Measurements from ENCODE around the gene PIGR. TPM values are rescaled to one million over a fixed set of nuclear protein-coding genes. Genes with fewer than 3 reads are reported as not detected.

Gene PIGR
- total RNA-seq, 1 donor from 2014 or later = 0.49 TPM

- ATAC-seq (no peak), DNase-seq (ENCODE audit: low spot score) (no peak)
- intact Hi-C loops (cut with DNase I) = no loop called here
Measured at GRCh38 chr1:206898915-206899431, 47.3 kb downstream of the PIGR start.

DNA sequence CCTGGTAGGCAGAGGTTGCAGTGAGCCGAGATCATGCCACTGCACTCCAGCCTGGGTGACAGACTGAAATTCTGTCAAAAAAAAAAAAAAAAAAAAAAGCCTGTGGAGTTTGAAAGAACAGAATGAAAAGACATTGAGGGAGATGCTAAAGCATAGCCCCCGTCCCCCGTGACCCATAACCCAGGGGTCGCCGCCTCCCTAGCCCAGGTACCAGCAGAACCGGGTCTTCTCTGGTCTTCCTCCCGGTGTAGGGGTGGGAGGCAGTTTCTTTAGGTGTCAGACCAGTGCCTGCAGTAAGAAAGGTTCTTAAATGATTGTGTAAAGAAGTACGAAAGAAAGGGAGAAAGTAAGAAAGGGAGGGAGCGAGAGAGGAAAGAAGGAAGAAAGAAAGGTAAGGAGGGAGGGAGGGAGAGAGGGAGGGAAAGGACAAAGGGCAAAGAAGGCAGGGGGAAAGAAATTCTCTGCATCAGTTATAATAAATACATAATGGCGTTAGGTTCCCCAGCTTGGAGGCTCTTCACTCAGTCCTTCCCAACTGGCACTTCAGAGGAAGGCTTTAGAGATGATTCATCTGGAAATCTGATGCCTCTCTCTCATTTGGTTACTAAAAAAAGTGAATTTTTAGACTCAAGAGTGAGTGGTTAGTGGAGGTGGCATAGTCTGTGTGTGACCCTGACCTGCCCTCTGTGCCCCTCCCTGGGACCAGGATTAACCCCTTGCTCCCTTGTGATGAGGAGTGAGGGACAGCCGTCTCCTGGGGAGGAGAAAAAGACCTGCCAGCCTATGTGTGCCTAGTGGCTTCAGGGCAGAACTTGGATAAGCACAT is 48.0 kb downstream of the PIGR start:
- ATAC-seq (no peak), DNase-seq (ENCODE audit: low spot score) (no peak)
- intact Hi-C loops (cut with DNase I) = no loop called here

- intact Hi-C loops (cut with DNase I) = no loop called here
- ATAC-seq = no peak
- no peak for DNase-seq (ENCODE audit: low spot score)
Measured at GRCh38 chr1:206897175-206897574, 49.1 kb downstream of the PIGR start, which contains the start of gene IL24. Gene IL24 (plus strand): TSS chr1:206897443. CDS start chr1:206897833, 390 bp downstream.

DNA sequence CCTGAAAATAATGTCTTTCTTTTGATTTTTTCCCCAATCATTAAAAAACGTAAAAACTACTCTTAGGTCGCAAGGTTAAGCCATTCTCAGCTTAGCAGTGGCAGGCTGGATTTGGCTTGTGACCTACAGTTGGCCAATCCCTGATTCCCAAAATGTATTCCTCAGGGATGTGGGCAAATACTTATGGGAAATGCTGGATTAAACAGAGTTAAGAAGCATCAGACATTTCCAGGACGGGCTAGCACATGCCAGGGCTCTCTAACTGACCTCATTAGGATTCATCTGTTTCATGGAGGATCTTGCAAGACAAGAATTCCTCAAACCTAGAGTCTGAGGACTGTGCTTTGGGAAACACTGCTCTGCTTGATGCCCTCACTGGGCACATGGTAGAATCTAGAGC is 50.0 kb downstream of the PIGR start:
- intact Hi-C loops (cut with DNase I) = no loop called here
- DNase-seq (ENCODE audit: low spot score) = no peak
- ATAC-seq = no peak

DNA sequence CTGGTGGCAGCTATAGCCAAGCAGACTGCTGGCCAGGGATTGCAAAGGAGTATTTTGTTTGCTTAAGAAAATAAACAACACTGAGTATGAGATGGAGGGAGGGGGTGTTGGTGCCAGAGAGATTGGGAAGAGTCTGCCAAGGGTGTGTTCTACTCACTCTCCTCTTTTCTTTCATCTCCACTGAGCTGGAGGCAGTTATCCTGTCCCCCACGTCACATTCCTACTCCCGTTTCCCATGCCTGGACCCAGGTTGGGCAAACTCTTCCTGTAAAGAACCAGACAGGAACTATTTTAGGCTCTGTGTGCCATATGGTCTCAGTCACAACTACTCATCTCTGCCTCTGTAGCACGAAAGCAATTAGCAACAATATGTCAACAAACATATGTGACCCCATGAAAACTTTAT is 50.4 kb downstream of the PIGR start:
- intact Hi-C loops (cut with DNase I) = no loop called here
- DNase-seq (ENCODE audit: low spot score) (no peak), ATAC-seq (no peak)

DNA sequence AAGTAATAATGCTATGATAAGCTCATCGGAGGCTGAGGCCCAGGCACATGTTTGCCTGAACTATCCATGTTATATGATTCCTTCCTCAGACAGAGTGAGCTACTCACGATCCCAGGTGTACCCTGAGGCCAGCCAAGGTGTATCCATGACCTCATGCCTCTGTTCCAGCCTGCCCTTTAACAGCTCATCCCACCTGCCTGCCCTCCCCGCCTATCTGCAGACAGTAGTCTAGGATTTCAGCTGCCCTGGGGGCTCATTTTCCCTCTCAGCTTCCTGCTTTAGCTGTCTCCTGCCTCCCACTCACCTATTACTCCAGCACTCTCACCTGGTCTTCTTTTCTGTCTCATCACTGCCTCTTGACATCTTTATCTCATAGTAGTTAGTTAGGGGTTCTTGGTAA is 50.9 kb downstream of the PIGR start:
- intact Hi-C loops (cut with DNase I) = no loop called here
- ATAC-seq (no peak), DNase-seq (ENCODE audit: low spot score) (no peak)

DNA sequence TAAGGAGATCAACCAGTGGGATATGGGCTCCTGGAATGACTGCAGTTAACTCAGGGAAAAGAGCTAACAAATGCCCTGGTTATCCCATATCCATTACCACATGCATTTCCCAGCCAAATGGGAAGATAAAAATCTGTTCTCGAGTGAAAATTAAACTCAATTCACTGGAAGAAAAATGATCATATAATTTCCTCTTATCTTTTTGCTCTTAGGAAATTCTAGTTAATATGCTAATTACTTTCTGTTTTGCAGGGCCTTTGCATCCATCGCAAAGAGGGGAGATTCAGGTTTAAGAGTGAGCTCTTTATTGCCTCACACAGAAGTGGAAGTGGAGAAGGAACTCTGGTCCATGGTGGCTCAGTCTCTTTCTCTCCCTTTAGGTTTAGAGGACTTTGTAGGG is 52.9 kb downstream of the PIGR start:
- DNase-seq (ENCODE audit: low spot score) (no peak), ATAC-seq (no peak)
- intact Hi-C loops (cut with DNase I) = no loop called here

DNA sequence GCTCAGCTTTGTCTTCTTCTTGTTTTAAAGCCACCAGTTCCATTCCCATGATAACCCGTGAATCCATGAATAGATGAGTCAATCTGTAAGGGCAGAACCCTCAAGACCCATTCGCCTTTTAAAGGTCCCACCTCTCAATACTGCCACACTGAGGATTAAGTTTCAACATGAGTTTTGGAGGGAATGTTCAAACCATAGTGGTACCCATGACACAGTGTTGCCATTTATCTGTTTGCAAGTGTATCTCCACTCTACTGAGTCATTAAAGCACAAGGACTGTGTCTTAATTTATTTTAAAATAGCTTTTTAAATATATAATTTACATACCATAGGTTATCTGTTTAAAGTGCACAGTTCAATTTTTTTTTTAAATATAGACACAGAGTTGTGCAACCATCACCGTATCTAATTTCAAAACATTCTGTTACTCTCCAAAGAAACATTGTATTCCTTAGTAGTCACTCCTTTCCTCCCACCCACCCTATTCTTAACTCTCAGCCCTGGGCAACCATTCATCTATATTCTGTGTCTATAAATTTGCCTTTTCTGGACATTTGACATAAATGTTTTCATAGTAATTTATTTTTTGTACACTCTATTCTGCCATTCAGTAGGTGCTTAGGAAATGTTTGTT is 53.8 kb downstream of the PIGR start:
- intact Hi-C loops (cut with DNase I) = no loop called here
- DNase-seq (ENCODE audit: low spot score) (no peak), ATAC-seq (no peak)

DNA sequence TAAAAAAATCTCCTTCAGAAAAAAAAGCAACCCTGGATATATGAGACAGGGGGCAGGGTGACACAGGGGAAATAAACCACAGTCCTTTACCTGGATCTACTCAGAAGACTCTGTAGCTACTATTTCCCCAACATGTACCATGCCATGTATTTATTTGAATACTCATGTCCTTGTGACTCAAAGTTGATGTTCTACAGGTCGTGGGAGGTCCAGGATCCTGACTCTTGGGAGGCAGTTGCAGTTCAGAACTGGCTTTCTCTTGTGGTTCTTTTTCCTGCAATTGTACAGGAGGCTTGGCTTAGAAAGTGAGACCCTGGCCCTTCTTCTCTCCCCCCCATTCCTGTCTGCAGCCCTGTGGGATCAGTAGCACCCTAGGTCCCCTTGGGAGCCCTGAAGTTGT is 54.9 kb downstream of the PIGR start:
- ATAC-seq (no peak), DNase-seq (ENCODE audit: low spot score) (no peak)
- intact Hi-C loops (cut with DNase I) = no loop called here

- DNase-seq (ENCODE audit: low spot score) = no peak
- ATAC-seq = peak; percentile 62
- intact Hi-C loops (cut with DNase I) = no loop called here
Measured at GRCh38 chr1:206890125-206891060, 55.9 kb downstream of the PIGR start.

DNA sequence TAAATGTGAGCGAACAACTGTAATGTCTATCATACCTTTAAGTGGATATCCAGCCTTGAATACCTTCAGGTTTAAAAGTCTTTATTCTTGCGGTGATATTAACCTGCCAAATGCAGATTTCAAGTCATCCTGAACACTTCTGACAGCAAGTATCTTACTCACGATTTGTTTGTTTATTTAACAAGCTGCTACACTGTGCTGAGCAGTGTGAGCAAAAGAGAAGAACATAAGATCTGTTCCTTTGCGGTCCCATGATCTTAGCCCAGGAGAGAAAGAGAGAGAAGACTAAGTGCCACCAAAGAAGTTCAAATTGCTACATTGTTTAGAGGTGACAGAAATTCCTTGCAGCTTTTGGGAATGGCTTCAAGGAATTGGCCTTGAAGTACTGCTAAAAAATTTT is 58.6 kb downstream of the PIGR start:
- intact Hi-C loops (cut with DNase I) = no loop called here

DNA sequence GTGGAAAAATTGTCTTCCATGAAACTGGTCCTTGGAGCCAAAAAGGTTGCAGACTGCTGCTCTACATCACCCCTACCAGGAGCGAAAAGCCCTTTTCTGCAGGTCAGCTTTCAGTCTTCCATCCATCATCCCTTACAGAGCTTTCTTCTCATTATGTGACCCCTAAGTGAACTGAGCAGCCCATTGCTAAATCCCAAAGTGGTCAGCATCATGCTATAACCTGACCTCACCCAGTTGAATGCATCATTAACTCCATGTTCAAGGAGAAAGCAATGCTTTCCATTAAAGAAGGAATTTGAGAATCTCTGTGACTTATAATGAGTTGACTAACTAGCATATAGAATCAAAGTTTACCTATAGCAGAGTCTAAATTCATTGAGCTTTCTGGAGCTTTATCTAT is 59.4 kb downstream of the PIGR start:
- intact Hi-C loops (cut with DNase I) = no loop called here
- ATAC-seq = no peak
- no peak for DNase-seq (ENCODE audit: low spot score)

More for the DNA sequence above, 58.6 kb downstream of the PIGR start:
- DNase-seq (ENCODE audit: low spot score) (no peak), ATAC-seq (no peak)

- intact Hi-C loops (cut with DNase I) = no loop called here
- no peak for ATAC-seq
- no peak for DNase-seq (ENCODE audit: low spot score)
Measured at GRCh38 chr1:206885341-206886060, 60.8 kb downstream of the PIGR start.

- no peak for DNase-seq (ENCODE audit: low spot score)
- intact Hi-C loops (cut with DNase I) = no loop called here
- no peak for ATAC-seq
Measured at GRCh38 chr1:206883876-206884275, 62.4 kb downstream of the PIGR start.

GRCh38 chr1:206883160-206883559 is 63.1 kb downstream of the PIGR start:
- ATAC-seq (no peak), DNase-seq (ENCODE audit: low spot score) (no peak)
- intact Hi-C loops (cut with DNase I) = no loop called here

GRCh38 chr1:206882555-206882954 is 63.7 kb downstream of the PIGR start:
- ATAC-seq = no peak
- intact Hi-C loops (cut with DNase I) = no loop called here

DNA sequence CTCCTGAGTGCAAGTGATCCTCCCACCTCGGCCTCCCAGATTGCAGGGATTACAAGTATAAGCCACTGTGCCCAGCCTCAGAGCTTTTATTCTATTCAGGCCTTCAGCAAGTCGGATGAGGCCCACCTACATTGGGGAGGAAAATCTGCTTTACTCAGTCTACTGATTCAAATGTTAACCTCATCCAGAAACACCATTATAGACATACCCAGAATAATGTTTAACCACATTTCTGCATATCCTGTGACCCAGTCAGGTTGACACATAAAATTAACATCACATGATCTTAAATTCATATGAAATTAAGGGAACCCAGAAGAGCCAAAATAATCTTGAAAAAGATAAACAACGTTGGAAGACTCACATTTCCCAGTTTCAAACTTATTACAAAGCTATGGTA is 66.0 kb downstream of the PIGR start:
- DNase-seq (ENCODE audit: low spot score) (no peak), ATAC-seq (no peak)
- intact Hi-C loops (cut with DNase I) = no loop called here

More at GRCh38 chr1:206882555-206882954, 63.7 kb downstream of the PIGR start:
- no peak for DNase-seq (ENCODE audit: low spot score)

All from sciatic nerve (tissue), 2 donors.